GM23248 (cell line): ENCODE measurements around the gene ARFGAP2. TPM values are rescaled to one million over a fixed set of nuclear protein-coding genes. Genes with fewer than 3 reads are reported as not detected.

Experiments used
- DNase-seq: peaks from one replicate; pipeline ENCODE4 v3.0.0-alpha.2; 2015
- H2AFZ ChIP-seq: fragments of 200-600 bp; sonication (generic); 2 replicates; pipeline ENCODE4 v1.6.1; 2016; ENCODE audit warnings: antibody characterized with exemption
- H3F3A ChIP-seq: fragments of 200-600 bp; sonication (generic); 2 replicates; pipeline ENCODE4 v1.6.1; 2016; ENCODE audit warnings: mild to moderate bottlenecking, antibody characterized with exemption, mixed run types; ENCODE audit not compliant: insufficient read depth
- H3K27ac ChIP-seq: fragments of 200-600 bp; sonication (generic); 2 replicates; pipeline ENCODE4 v1.5.1; 2016; ENCODE audit warnings: mild to moderate bottlenecking
- H3K27me3 ChIP-seq: fragments of 200-600 bp; sonication (generic); replicated peaks from 2 replicates; pipeline ENCODE4 v1.6.1; 2016; ENCODE audit warnings: mild to moderate bottlenecking; ENCODE audit not compliant: insufficient read depth
- H3K36me3 ChIP-seq: fragments of 200-600 bp; sonication (generic); 2 replicates; pipeline ENCODE4 v1.6.1; 2016; ENCODE audit warnings: low read depth, mild to moderate bottlenecking
- H3K4me1 ChIP-seq: fragments of 200-600 bp; sonication (generic); 2 replicates; pipeline ENCODE4 v1.6.1; 2016; ENCODE audit warnings: mild to moderate bottlenecking; ENCODE audit not compliant: insufficient read depth
- H3K4me2 ChIP-seq: fragments of 200-600 bp; sonication (generic); one replicate; pipeline ENCODE4 v1.6.1; 2016; ENCODE audit warnings: mild to moderate bottlenecking; ENCODE audit not compliant: unreplicated experiment
- H3K4me3 ChIP-seq: fragments of 200-600 bp; sonication (generic); 2 replicates; pipeline ENCODE4 v1.5.1; 2016; ENCODE audit warnings: mild to moderate bottlenecking
- H3K79me2 ChIP-seq: fragments of 200-600 bp; sonication (generic); 2 replicates; pipeline ENCODE4 v1.6.1; 2016; ENCODE audit warnings: mild to moderate bottlenecking; ENCODE audit not compliant: insufficient read depth
- H3K9ac ChIP-seq: fragments of 200-600 bp; sonication (generic); 2 replicates; pipeline ENCODE4 v1.6.1; 2016; ENCODE audit warnings: mild to moderate bottlenecking
- H3K9me2 ChIP-seq: fragments of 200-600 bp; sonication (generic); 2 replicates; pipeline ENCODE4 v1.6.1; 2016; ENCODE audit warnings: mixed run types, mild to moderate bottlenecking, moderate library complexity; ENCODE audit not compliant: insufficient read depth
- H3K9me3 ChIP-seq: fragments of 200-600 bp; sonication (generic); one replicate; pipeline ENCODE4 v1.6.1; 2017; ENCODE audit warnings: low read depth
- H4K20me1 ChIP-seq: fragments of 200-600 bp; sonication (generic); 2 replicates; pipeline ENCODE4 v1.6.0; 2016; ENCODE audit not compliant: insufficient read depth
- EZH2 ChIP-seq: fragments of 200-600 bp; sonication (generic); IDR thresholded peaks from 2 replicates; pipeline ENCODE4 v1.6.1; 2018; ENCODE audit warnings: antibody characterized with exemption, mild to moderate bottlenecking; ENCODE audit not compliant: insufficient read depth, poor library complexity, severe bottlenecking
- EZH2phosphoT487 ChIP-seq: fragments of 200-600 bp; sonication (generic); IDR thresholded peaks from 2 replicates; pipeline ENCODE4 v1.6.1; 2018; ENCODE audit warnings: antibody characterized with exemption, moderate library complexity, mild to moderate bottlenecking, low read depth; ENCODE audit not compliant: insufficient read depth
- WGBS, 2 experiments: methylation state at CpG; one replicate each; pipeline ENCODE4 v1.1.6; 2015 to 2017; ENCODE audit warnings: low lambda C conversion rate in 2 of 2, low coverage in 1 of 2; ENCODE audit errors: missing lambda C conversion rate in 2 of 2; 5-methylcytosine and 5-hydroxymethylcytosine counted together
- in situ Hi-C: fragments of 300-500 bp; cut with MboI; formaldehyde crosslinking; loops from 2 replicates; pipeline ENCODE4 v1.15.0; 2020
- polyA plus RNA-seq: library from polyadenylated mRNA; unstranded; fragments of >200 nt; fragmentation: Nextera tagmentation; extraction: Ambion mirVana; gene quantifications from 2 replicates; pipeline ENCODE4 v1.2.1, GENCODE V29; 2016
- total RNA-seq: library from RNA; depleted of rRNA; stranded (reverse); fragments of >200 nt; shearing (Covaris generic); gene quantifications from 2 replicates; pipeline ENCODE4 v1.2.3, GENCODE V29; 2014

Gene ARFGAP2
- total and polyA plus RNA-seq, 2 experiments from 2014 or later: 45.7 to 131 TPM

- peak; percentile 85 for DNase-seq
- in situ Hi-C loops: no loop called here
- no peak overlapping the region for H3K4me2 ChIP-seq
- no peaks in the 10 kb centered on the region for H3K27me3 ChIP-seq
- H2AFZ ChIP-seq: no peak overlapping the region
- H3K9ac ChIP-seq: peak overlapping the region; percentile 13; the same call in 1 of the 2 replicates
- H3K9me3 ChIP-seq: no peaks in the 10 kb centered on the region
- TF ChIP-seq EZH2 (no peak), EZH2phosphoT487 (no peak)
- no peaks in the 10 kb centered on the region for H3K36me3 ChIP-seq
- 22% methylated on average over 11 of the region's 11 CpGs for WGBS, 2 experiments
- H3K79me2 ChIP-seq: no peaks in the 10 kb centered on the region
- H3K4me1 ChIP-seq: peaks cover 9% of the 10 kb centered on the region
- H4K20me1 ChIP-seq: no peaks in the 10 kb centered on the region
- H3K9me2 ChIP-seq: no peaks in the 10 kb centered on the region
- no peak overlapping the region for H3K4me3 ChIP-seq
- H3K27ac ChIP-seq: no peak overlapping the region
- peaks cover 16% of the 10 kb centered on the region; the same call in 1 of the 2 replicates for H3F3A ChIP-seq
These were observed 23.4 kb downstream of the ARFGAP2 start for GRCh38 chr11:47152953-47153950.

GRCh38 chr11:47152126-47152952 lies 24.3 kb downstream of the ARFGAP2 start:
- Histone ChIP-seq H3K27ac (no peak overlapping the region), H3K36me3 (no peaks in the 10 kb centered on the region), H3K9me3 (no peaks in the 10 kb centered on the region), H3K27me3 (no peaks in the 10 kb centered on the region), H3K79me2 (no peaks in the 10 kb centered on the region), H4K20me1 (no peaks in the 10 kb centered on the region), H3K9me2 (no peaks in the 10 kb centered on the region), H3K9ac (no peak overlapping the region), H3K4me1 (peaks cover 9% of the 10 kb centered on the region), H2AFZ (no peak overlapping the region), H3F3A (peaks cover 16% of the 10 kb centered on the region; the same call in 1 of the 2 replicates), H3K4me3 (no peak overlapping the region), H3K4me2 (no peak overlapping the region)
- TF ChIP-seq EZH2phosphoT487: no peak
- no peak for TF ChIP-seq EZH2
- whole genome bisulfite sequencing, 2 experiments: 85 to 89% methylated on average over 15 to 16 of the region's 16 CpGs
- no peak for DNase-seq
- in situ Hi-C loops: no loop called here

GRCh38 chr11:47149782-47150181 lies 26.9 kb downstream of the ARFGAP2 start:
- TF ChIP-seq EZH2 (no peak), EZH2phosphoT487 (no peak)
- Histone ChIP-seq H3K4me3 (no peak overlapping the region), H3K36me3 (no peaks in the 10 kb centered on the region), H3K79me2 (no peaks in the 10 kb centered on the region), H3K9me2 (no peaks in the 10 kb centered on the region), H3K9ac (no peak overlapping the region), H3K4me1 (peaks cover 9% of the 10 kb centered on the region), H3K4me2 (no peak overlapping the region), H2AFZ (no peak overlapping the region), H3F3A (peaks cover 7% of the 10 kb centered on the region; the same call in 1 of the 2 replicates), H4K20me1 (no peaks in the 10 kb centered on the region), H3K9me3 (no peaks in the 10 kb centered on the region), H3K27ac (no peak overlapping the region), H3K27me3 (no peaks in the 10 kb centered on the region)
- WGBS, 2 experiments: 39 to 59% methylated on average over 2 of the region's 2 CpGs
- in situ Hi-C loops: no loop called here
- no peak for DNase-seq

GRCh38 chr11:47148903-47149531 lies 27.7 kb downstream of the ARFGAP2 start:
- WGBS, 2 experiments: 24 to 30% methylated on average over 10 of the region's 10 CpGs
- in situ Hi-C loops: no loop called here
- no peak overlapping the region for H3K4me2 ChIP-seq
- no peaks in the 10 kb centered on the region for H3K79me2 ChIP-seq
- H3K4me1 ChIP-seq: peaks cover 9% of the 10 kb centered on the region
- peaks cover 12% of the 10 kb centered on the region for H3F3A ChIP-seq
- H3K36me3 ChIP-seq: no peaks in the 10 kb centered on the region
- DNase-seq: peak; percentile 54
- no peak overlapping the region for H2AFZ ChIP-seq
- no peaks in the 10 kb centered on the region for H3K27me3 ChIP-seq
- no peaks in the 10 kb centered on the region for H3K9me2 ChIP-seq
- no peak overlapping the region for H3K4me3 ChIP-seq
- TF ChIP-seq EZH2phosphoT487 (no peak), EZH2 (no peak)
- no peaks in the 10 kb centered on the region for H3K9me3 ChIP-seq
- no peak overlapping the region for H3K9ac ChIP-seq
- H4K20me1 ChIP-seq: no peaks in the 10 kb centered on the region
- no peak overlapping the region for H3K27ac ChIP-seq
